Measurements from ENCODE around the gene SYK.

Gene SYK

DNA sequence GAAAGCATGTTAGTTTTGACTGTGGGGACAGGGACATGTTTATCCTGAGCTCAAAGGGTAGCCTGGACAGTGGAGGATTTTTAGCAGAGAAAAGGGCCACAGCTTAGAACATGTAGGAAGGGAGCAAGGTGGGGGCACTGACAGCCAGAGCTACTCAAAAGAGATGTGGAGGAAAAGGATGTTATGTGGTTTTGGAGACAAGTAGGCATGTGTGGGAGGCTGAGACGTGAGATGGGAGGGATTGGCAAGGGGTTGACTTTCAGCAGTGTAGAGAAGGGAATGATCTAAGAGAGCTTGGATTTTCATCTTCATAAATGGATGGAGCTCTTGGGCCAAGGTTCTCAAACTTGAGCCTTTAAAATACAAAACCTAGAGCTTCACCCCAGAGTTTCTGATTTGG lies 24.0 kb downstream of the SYK start:
- Histone ChIP-seq H3K9ac (ENCODE audit: low read depth, low read length) (no peak overlapping the region), H3K27ac (ENCODE audit: low read depth, low read length) (no peak overlapping the region), H3K4me1 (ENCODE audit: control insufficient read depth, insufficient read depth, low read length) (0 out of 2 replicates have a peak, but pooled peaks cover 3% of the 10 kb centered on the region), H3K9me3 (ENCODE audit: control insufficient read depth, insufficient read depth, low read length) (peaks cover 25% of the 10 kb centered on the region), H3K4me3 (ENCODE audit: low read depth, low read length) (no peak overlapping the region), H3K36me3 (ENCODE audit: control insufficient read depth, insufficient read depth, low read length) (no peaks in the 10 kb centered on the region), H3K27me3 (ENCODE audit: control insufficient read depth, insufficient read depth, low read length) (no peaks in the 10 kb centered on the region)

DNA sequence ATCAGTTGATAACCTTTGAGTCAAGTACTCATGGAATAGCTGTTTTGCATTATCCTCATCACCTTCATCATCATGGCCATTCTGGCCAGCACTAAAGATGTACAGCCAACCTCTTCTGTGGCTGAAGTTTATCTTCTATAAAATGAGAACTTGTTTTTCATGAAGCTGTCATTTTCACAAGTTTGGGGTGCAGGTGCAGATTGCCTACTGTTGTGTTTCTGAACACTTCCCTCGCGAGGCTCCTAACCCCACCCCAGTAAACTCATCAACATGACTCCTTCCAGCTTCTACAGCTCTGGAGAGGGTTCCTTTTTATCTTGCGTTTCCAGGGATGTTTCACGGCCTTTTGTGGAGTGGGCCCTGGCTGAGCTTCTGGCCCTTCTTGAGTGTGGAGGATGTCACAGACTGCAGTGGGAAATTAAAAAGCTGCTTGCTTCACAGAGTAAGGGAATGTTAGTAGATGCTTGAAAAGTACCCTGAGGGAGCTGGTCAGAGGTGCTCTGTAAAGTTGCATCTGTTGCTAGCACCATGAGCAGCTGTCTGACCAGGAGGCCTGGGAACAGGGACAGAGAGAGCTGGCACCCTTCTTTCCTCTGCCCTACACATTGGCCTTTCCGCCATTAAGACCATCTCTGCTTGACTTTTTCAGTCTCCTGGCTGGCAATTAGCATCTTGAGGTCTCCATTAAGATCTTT lies 24.9 kb downstream of the SYK start:
- Histone ChIP-seq H3K36me3 (ENCODE audit: control insufficient read depth, insufficient read depth, low read length) (no peaks in the 10 kb centered on the region), H3K9ac (ENCODE audit: low read depth, low read length) (no peak overlapping the region), H3K4me1 (ENCODE audit: control insufficient read depth, insufficient read depth, low read length) (0 out of 2 replicates have a peak, but pooled peaks cover 3% of the 10 kb centered on the region), H3K4me3 (ENCODE audit: low read depth, low read length) (no peak overlapping the region), H3K9me3 (ENCODE audit: control insufficient read depth, insufficient read depth, low read length) (peaks cover 25% of the 10 kb centered on the region), H3K27ac (ENCODE audit: low read depth, low read length) (no peak overlapping the region), H3K27me3 (ENCODE audit: control insufficient read depth, insufficient read depth, low read length) (no peaks in the 10 kb centered on the region)

- H3K27ac ChIP-seq (ENCODE audit: low read depth, low read length): no peak overlapping the region
- H3K36me3 ChIP-seq (ENCODE audit: control insufficient read depth, insufficient read depth, low read length): no peaks in the 10 kb centered on the region
- H3K9ac ChIP-seq (ENCODE audit: low read depth, low read length): no peak overlapping the region
- no peak overlapping the region for H3K4me3 ChIP-seq (ENCODE audit: low read depth, low read length)
- no peaks in the 10 kb centered on the region for H3K27me3 ChIP-seq (ENCODE audit: control insufficient read depth, insufficient read depth, low read length)
- H3K4me1 ChIP-seq (ENCODE audit: control insufficient read depth, insufficient read depth, low read length): 0 out of 2 replicates have a peak, but pooled peaks cover 3% of the 10 kb centered on the region
- H3K9me3 ChIP-seq (ENCODE audit: control insufficient read depth, insufficient read depth, low read length): peaks cover 18% of the 10 kb centered on the region
These were observed 25.7 kb downstream of the SYK start for GRCh38 chr9:90827181-90827871.

GRCh38 chr9:90830051-90830450 lies 28.4 kb downstream of the SYK start:
- Histone ChIP-seq H3K4me1 (ENCODE audit: control insufficient read depth, insufficient read depth, low read length) (no peaks in the 10 kb centered on the region), H3K27ac (ENCODE audit: low read depth, low read length) (no peak overlapping the region), H3K9ac (ENCODE audit: low read depth, low read length) (no peak overlapping the region), H3K36me3 (ENCODE audit: control insufficient read depth, insufficient read depth, low read length) (no peaks in the 10 kb centered on the region), H3K27me3 (ENCODE audit: control insufficient read depth, insufficient read depth, low read length) (no peaks in the 10 kb centered on the region), H3K9me3 (ENCODE audit: control insufficient read depth, insufficient read depth, low read length) (no peaks in the 10 kb centered on the region), H3K4me3 (ENCODE audit: low read depth, low read length) (no peak overlapping the region)

DNA sequence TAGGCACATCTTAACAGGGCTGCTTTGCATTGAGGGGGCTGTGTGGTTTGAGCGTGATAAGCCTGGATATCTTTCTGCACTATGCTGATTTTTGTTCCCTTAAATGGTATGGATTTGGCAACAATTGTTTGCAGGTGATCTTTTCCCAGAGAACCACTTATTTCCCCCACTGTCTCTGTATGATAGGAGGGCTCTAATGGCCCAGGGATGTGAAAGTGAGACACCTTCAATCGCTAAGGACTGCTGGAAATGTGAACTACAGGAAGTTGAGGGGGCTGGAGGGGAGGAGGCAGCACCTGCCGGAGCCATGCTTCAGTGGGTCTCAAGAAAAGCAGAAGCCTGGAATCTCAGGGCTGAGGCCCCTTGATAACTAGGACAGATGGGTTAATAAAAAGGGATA lies 29.4 kb downstream of the SYK start:
- no peaks in the 10 kb centered on the region for H3K36me3 ChIP-seq (ENCODE audit: control insufficient read depth, insufficient read depth, low read length)
- H3K4me1 ChIP-seq (ENCODE audit: control insufficient read depth, insufficient read depth, low read length): no peaks in the 10 kb centered on the region
- H3K27ac ChIP-seq (ENCODE audit: low read depth, low read length): no peak overlapping the region
- no peak overlapping the region for H3K9ac ChIP-seq (ENCODE audit: low read depth, low read length)
- no peak overlapping the region for H3K4me3 ChIP-seq (ENCODE audit: low read depth, low read length)
- no peaks in the 10 kb centered on the region for H3K9me3 ChIP-seq (ENCODE audit: control insufficient read depth, insufficient read depth, low read length)
- H3K27me3 ChIP-seq (ENCODE audit: control insufficient read depth, insufficient read depth, low read length): no peaks in the 10 kb centered on the region

- Histone ChIP-seq H3K4me3 (ENCODE audit: low read depth, low read length) (no peak overlapping the region), H3K27me3 (ENCODE audit: control insufficient read depth, insufficient read depth, low read length) (no peaks in the 10 kb centered on the region), H3K9ac (ENCODE audit: low read depth, low read length) (no peak overlapping the region), H3K9me3 (ENCODE audit: control insufficient read depth, insufficient read depth, low read length) (no peaks in the 10 kb centered on the region), H3K36me3 (ENCODE audit: control insufficient read depth, insufficient read depth, low read length) (no peaks in the 10 kb centered on the region), H3K27ac (ENCODE audit: low read depth, low read length) (no peak overlapping the region), H3K4me1 (ENCODE audit: control insufficient read depth, insufficient read depth, low read length) (no peaks in the 10 kb centered on the region)
These were observed 30.6 kb downstream of the SYK start for GRCh38 chr9:90832261-90832660.

DNA sequence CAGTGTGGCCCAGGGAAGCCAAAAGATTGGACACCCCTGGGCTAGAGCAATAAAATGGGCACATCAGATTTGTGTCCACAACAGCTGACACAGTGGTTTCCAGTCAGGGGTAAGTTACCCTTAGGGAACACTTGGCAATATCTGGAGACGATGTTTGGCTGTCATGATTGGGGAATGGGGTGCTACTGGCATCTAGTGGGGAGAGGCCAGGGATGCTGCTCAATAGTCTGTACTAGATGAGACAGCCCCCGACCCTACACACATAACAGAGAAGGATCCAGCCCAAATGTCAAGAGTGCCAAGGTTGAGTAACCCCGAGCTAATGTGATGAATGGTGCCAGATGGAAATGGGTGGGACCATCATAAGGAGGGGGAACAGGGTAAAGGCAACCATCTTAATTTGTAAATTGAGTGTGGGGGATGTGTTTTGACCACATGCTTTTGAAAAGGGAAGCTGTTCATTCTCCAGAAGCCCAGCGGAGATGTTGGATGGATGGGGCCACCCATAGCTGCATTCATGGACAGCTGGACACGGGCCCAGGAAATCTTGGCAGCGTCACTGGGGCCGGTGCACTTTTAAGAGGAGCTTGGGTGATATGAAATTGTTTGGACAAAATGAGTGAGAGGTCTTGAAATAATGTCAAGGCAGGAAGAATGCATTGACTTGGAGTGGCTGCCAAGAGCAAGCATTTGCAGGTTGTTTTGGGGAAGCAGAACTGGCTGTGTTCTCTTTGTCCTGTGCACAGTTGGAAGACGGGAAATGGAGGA lies 33.4 kb downstream of the SYK start:
- Histone ChIP-seq H3K4me1 (ENCODE audit: control insufficient read depth, insufficient read depth, low read length) (no peaks in the 10 kb centered on the region), H3K36me3 (ENCODE audit: control insufficient read depth, insufficient read depth, low read length) (no peaks in the 10 kb centered on the region), H3K9ac (ENCODE audit: low read depth, low read length) (no peak overlapping the region), H3K27me3 (ENCODE audit: control insufficient read depth, insufficient read depth, low read length) (no peaks in the 10 kb centered on the region), H3K4me3 (ENCODE audit: low read depth, low read length) (no peak overlapping the region), H3K27ac (ENCODE audit: low read depth, low read length) (no peak overlapping the region), H3K9me3 (ENCODE audit: control insufficient read depth, insufficient read depth, low read length) (no peaks in the 10 kb centered on the region)

DNA sequence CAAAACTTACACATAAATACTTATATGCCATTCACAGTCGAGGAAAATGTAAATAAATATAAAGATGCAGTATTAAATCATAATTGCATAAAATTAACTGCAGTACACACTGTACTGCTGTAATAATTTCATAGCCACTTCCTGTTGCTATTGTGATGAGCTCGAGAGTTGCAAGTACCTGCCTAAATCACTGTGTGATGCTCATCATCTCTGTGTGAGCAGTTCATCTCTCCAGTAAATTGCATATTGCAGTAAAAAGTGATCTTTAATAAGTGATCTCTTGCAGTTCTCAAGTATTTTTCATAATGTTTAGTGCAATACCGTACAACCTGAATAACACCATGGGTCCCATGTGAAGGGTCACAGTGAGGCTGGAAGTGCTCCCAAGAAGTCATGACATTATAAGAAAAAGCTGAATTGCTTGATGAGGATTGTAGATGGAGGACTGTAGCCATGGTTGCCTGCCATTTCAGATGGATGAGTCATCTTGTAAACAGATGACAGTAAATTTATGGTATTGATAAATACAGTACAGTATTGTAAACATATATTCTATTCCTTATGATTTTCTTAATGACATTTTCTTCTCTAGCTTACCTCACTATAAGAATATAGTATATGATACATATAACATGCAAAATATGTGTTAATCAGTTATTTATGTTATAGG lies 34.9 kb downstream of the SYK start:
- no peak overlapping the region for H3K27ac ChIP-seq (ENCODE audit: low read depth, low read length)
- no peaks in the 10 kb centered on the region for H3K27me3 ChIP-seq (ENCODE audit: control insufficient read depth, insufficient read depth, low read length)
- no peak overlapping the region for H3K4me3 ChIP-seq (ENCODE audit: low read depth, low read length)
- H3K36me3 ChIP-seq (ENCODE audit: control insufficient read depth, insufficient read depth, low read length): no peaks in the 10 kb centered on the region
- H3K9me3 ChIP-seq (ENCODE audit: control insufficient read depth, insufficient read depth, low read length): peaks cover 6% of the 10 kb centered on the region; the same call in 1 of the 2 replicates
- H3K9ac ChIP-seq (ENCODE audit: low read depth, low read length): no peak overlapping the region
- no peaks in the 10 kb centered on the region for H3K4me1 ChIP-seq (ENCODE audit: control insufficient read depth, insufficient read depth, low read length)

DNA sequence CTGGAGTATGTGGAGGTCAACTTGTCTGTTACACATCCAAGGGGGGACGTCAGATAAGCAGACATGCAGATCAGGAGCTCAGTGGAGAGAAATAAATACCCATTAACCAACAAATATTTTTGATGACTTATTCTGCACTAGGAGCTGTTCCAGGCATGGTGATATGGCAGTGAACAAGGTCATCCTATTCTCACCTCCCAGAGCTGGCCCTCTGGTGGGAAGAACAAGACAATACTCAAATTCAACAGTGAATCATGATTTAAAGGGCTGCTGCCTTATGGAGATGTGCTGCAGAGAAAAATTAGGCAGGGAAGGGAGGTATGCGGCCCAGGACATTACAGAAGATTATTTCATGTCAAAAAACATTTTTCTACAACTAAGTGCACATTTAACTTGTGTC lies 36.5 kb downstream of the SYK start:
- Histone ChIP-seq H3K27me3 (ENCODE audit: control insufficient read depth, insufficient read depth, low read length) (no peaks in the 10 kb centered on the region), H3K27ac (ENCODE audit: low read depth, low read length) (no peak overlapping the region), H3K4me1 (ENCODE audit: control insufficient read depth, insufficient read depth, low read length) (no peaks in the 10 kb centered on the region), H3K36me3 (ENCODE audit: control insufficient read depth, insufficient read depth, low read length) (no peaks in the 10 kb centered on the region), H3K4me3 (ENCODE audit: low read depth, low read length) (no peak overlapping the region), H3K9me3 (ENCODE audit: control insufficient read depth, insufficient read depth, low read length) (peaks cover 11% of the 10 kb centered on the region), H3K9ac (ENCODE audit: low read depth, low read length) (no peak overlapping the region)

DNA sequence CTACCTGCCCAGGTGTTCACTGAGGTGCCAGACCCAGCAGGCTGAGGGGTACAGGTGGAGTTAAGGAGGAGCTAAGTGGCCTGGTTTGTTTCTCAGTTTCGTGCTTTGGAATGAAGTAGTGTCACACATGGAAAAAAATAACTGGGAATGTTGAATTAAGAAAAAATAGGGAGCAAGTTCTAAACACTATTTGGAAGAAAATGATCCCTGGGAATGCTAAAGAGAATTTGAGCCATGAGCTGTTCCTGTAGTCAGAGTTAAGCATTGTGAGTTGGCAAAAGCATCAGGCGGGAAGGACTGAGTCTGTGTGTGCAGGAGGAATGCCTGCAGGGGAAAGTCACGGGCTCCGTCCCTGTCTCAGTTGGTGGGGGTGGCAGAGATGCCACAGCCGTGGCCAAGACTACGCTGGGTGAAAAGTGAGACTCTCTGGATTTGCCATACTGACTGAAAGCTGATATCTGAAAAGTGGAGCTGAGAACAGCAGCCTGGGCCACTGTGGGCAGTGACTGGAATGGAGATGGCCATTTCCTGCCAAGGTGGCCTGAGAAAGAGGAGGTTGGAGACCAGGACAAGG lies 37.0 kb downstream of the SYK start:
- H3K9me3 ChIP-seq (ENCODE audit: control insufficient read depth, insufficient read depth, low read length): peaks cover 11% of the 10 kb centered on the region
- no peak overlapping the region for H3K27ac ChIP-seq (ENCODE audit: low read depth, low read length)
- no peak overlapping the region for H3K9ac ChIP-seq (ENCODE audit: low read depth, low read length)
- no peaks in the 10 kb centered on the region for H3K4me1 ChIP-seq (ENCODE audit: control insufficient read depth, insufficient read depth, low read length)
- H3K4me3 ChIP-seq (ENCODE audit: low read depth, low read length): no peak overlapping the region
- H3K27me3 ChIP-seq (ENCODE audit: control insufficient read depth, insufficient read depth, low read length): no peaks in the 10 kb centered on the region
- no peaks in the 10 kb centered on the region for H3K36me3 ChIP-seq (ENCODE audit: control insufficient read depth, insufficient read depth, low read length)
